Thoracic aorta (tissue), 2 donors: ENCODE data around the gene MID1. TPM values are rescaled to one million over a fixed set of nuclear protein-coding genes. Genes with fewer than 3 reads are reported as not detected.

Source experiments
- ATAC-seq: fragments of 150-250 bp; one replicate; pipeline ENCODE4 v1.8.0; 2017; ENCODE audit warnings: low read depth; ENCODE audit not compliant: insufficient number of reproducible peaks, low FRiP score
- DNase-seq: peaks from one replicate; pipeline ENCODE4 v3.0.0-alpha.2; 2020; ENCODE audit warnings: low spot score
- H3K27ac ChIP-seq, 2 donors: fragments of 200-600 bp; sonication (generic); 1 replicate in 1 of 2; 2 replicates in 1 of 2; pipeline ENCODE4 v1.5.1; 2016; ENCODE audit warnings: mild to moderate bottlenecking in 2 of 2, moderate library complexity in 2 of 2
- H3K27me3 ChIP-seq: fragments of 200-600 bp; sonication (generic); replicated peaks from 2 replicates; pipeline ENCODE4 v1.6.0; 2016; ENCODE audit warnings: mild to moderate bottlenecking; ENCODE audit not compliant: insufficient read depth
- H3K36me3 ChIP-seq: fragments of 200-600 bp; sonication (generic); one replicate; pipeline ENCODE4 v1.5.1; 2016
- H3K4me1 ChIP-seq, 2 donors: fragments of 200-600 bp; sonication (generic); 1 replicate in 1 of 2; 2 replicates in 1 of 2; pipeline versions ENCODE4 v1.5.1 to v1.6.0; 2016; ENCODE audit warnings: low read depth in 2 of 2, mild to moderate bottlenecking in 1 of 2; ENCODE audit not compliant: control insufficient read depth in 1 of 2
- H3K4me3 ChIP-seq: fragments of 200-600 bp; sonication (generic); 2 replicates; pipeline ENCODE4 v1.5.1; 2016; ENCODE audit warnings: mild to moderate bottlenecking
- H3K9me3 ChIP-seq: fragments of 200-600 bp; sonication (generic); 2 replicates; pipeline ENCODE4 v1.5.1; 2016
- CTCF ChIP-seq: fragments of 200-600 bp; sonication (generic); IDR thresholded peaks from one replicate; pipeline ENCODE4 v1.5.1; 2019; ENCODE audit warnings: antibody characterized with exemption
- total RNA-seq, 2 donors: library from RNA; depleted of rRNA; stranded (reverse); fragments of >200 nt; gene quantifications; one replicate each; pipeline versions ENCODE4 v1.1.0 to v1.2.3, GENCODE V29; 2016

MID1 gene
- total RNA-seq, 2 donors from 2014 or later: 37.0 to 37.7 TPM

GRCh38 chrX:10513974-10514373 lies 106.4 kb downstream of the MID1 start:
- no peaks in the 10 kb centered on the region for H3K4me1 ChIP-seq
- no peaks in the 10 kb centered on the region for H3K9me3 ChIP-seq
- ATAC-seq: no peak
- no peak overlapping the region for H3K4me3 ChIP-seq
- DNase-seq: no peak
- no peaks in the 10 kb centered on the region for H3K27me3 ChIP-seq
- H3K36me3 ChIP-seq: no peaks in the 10 kb centered on the region
- no peak overlapping the region for H3K27ac ChIP-seq
- TF ChIP-seq CTCF: no peak

- no peak for TF ChIP-seq CTCF
- Histone ChIP-seq H3K36me3 (no peaks in the 10 kb centered on the region), H3K4me3 (no peak overlapping the region), H3K27me3 (no peaks in the 10 kb centered on the region), H3K4me1 (peaks cover 0 to 4% of the 10 kb centered on the region in 2 donors), H3K27ac (no peak overlapping the region), H3K9me3 (no peaks in the 10 kb centered on the region)
- ATAC-seq: no peak
- no peak for DNase-seq
Measured at GRCh38 chrX:10512741-10513140, 107.6 kb downstream of the MID1 start.

- no peak for TF ChIP-seq CTCF
- DNase-seq (no peak), ATAC-seq (no peak)
- no peaks in the 10 kb centered on the region for H3K9me3 ChIP-seq
- peaks cover 0 to 9% of the 10 kb centered on the region in 2 donors for H3K4me1 ChIP-seq
- H3K4me3 ChIP-seq: no peak overlapping the region
- H3K27me3 ChIP-seq: no peaks in the 10 kb centered on the region
- no peaks in the 10 kb centered on the region for H3K36me3 ChIP-seq
- H3K27ac ChIP-seq: no peak overlapping the region
Measured at GRCh38 chrX:10512258-10512657, 108.1 kb downstream of the MID1 start.

GRCh38 chrX:10509397-10509796 lies 111.0 kb downstream of the MID1 start:
- no peak for DNase-seq
- H3K4me3 ChIP-seq: no peak overlapping the region
- no peak for TF ChIP-seq CTCF
- H3K27ac ChIP-seq: no peak overlapping the region
- no peaks in the 10 kb centered on the region for H3K36me3 ChIP-seq
- no peaks in the 10 kb centered on the region for H3K9me3 ChIP-seq
- peaks cover 0 to 10% of the 10 kb centered on the region in 2 donors for H3K4me1 ChIP-seq
- ATAC-seq: no peak
- H3K27me3 ChIP-seq: no peaks in the 10 kb centered on the region

GRCh38 chrX:10508891-10509290 lies 111.5 kb downstream of the MID1 start:
- DNase-seq (no peak), ATAC-seq (no peak)
- no peak for TF ChIP-seq CTCF
- Histone ChIP-seq H3K36me3 (no peaks in the 10 kb centered on the region), H3K4me3 (no peak overlapping the region), H3K9me3 (no peaks in the 10 kb centered on the region), H3K27ac (no peak overlapping the region), H3K4me1 (peaks cover 0 to 10% of the 10 kb centered on the region in 2 donors), H3K27me3 (no peaks in the 10 kb centered on the region)
